Gastrocnemius medialis (tissue), 4 donors: ENCODE measurements around the gene NKTR. TPM values are rescaled to one million over a fixed set of nuclear protein-coding genes. Genes with fewer than 3 reads are reported as not detected.

Experiments
- ATAC-seq, 2 donors: fragments of 150-250 bp; one replicate each; pipeline ENCODE4 v1.9.1; 2016
- DNase-seq, 2 donors: peaks; one replicate each; pipeline ENCODE4 v3.0.0-alpha.2; 2019
- H3K27ac ChIP-seq, 4 donors: fragments of 200-600 bp; sonication (generic); 1 replicate in 1 of 4; 2 replicates in 3 of 4; pipeline ENCODE4 v1.5.1; 2016 to 2018; ENCODE audit warnings: mild to moderate bottlenecking in 2 of 4, moderate library complexity in 1 of 4
- H3K27me3 ChIP-seq, 3 donors: fragments of 200-600 bp; sonication (generic) in 2 of 3; 1 replicate in 1 of 3; 2 replicates in 2 of 3; pipeline versions ENCODE4 v1.5.1 to v1.6.0; 2016 to 2019; ENCODE audit warnings: mild to moderate bottlenecking in 1 of 3, moderate library complexity in 1 of 3
- H3K36me3 ChIP-seq, 2 donors: fragments of 200-600 bp; sonication (generic) in 1 of 2; one replicate each; pipeline ENCODE4 v1.5.1; 2017 to 2018
- H3K4me1 ChIP-seq, 2 donors: fragments of 200-600 bp; sonication (generic) in 1 of 2; one replicate each; pipeline ENCODE4 v1.5.1; 2016 to 2017; ENCODE audit warnings: mild to moderate bottlenecking in 2 of 2
- H3K4me3 ChIP-seq, 4 donors: fragments of 200-600 bp; sonication (generic) in 3 of 4; 1 replicate in 1 of 4; 2 replicates in 3 of 4; pipeline ENCODE4 v1.5.1; 2016 to 2019; ENCODE audit warnings: mild to moderate bottlenecking in 2 of 4
- H3K9me3 ChIP-seq, 3 donors: fragments of 200-600 bp; sonication (generic) in 2 of 3; 1 replicate in 1 of 3; 2 replicates in 2 of 3; pipeline ENCODE4 v1.5.1; 2016 to 2019
- POLR2A ChIP-seq, 2 donors: fragments of 450-650 bp; IDR thresholded peaks; one replicate each; pipeline ENCODE4 v1.6.1; 2017; ENCODE audit warnings: antibody characterized with exemption in 2 of 2, mild to moderate bottlenecking in 2 of 2, moderate library complexity in 2 of 2
- in situ Hi-C, 4 donors: fragments of 200-750 bp; cut with MboI; loops; one replicate each; pipeline versions ENCODE4 v1.15.0 to v1.8.0; 2017; ENCODE audit warnings: low sequenced_read_pairs in 4 of 4
- intact Hi-C: fragments of 100-400 bp; cut with DNase I; formaldehyde crosslinking; loops from one replicate; pipeline ENCODE4 v1.15.1; 2023; ENCODE audit warnings: low total_unique reads
- total RNA-seq, 4 donors: library from RNA; depleted of rRNA; stranded (reverse); fragments of >200 nt; gene quantifications; one replicate each; pipeline versions ENCODE4 v1.1.0 to v1.2.3, GENCODE V29; 2016
- TF ChIP-seq, protein P1 (sequence below), 5 experiments: fragments of 450-650 bp in 3 of 5; fragments of 200-600 bp in 2 of 5; sonication (generic) in 2 of 5; IDR thresholded peaks in 4 of 5; conservative IDR thresholded peaks in 1 of 5; 1 replicate in 4 of 5; 2 replicates in 1 of 5; pipeline ENCODE4 v1.5.1; 2016 to 2019; ENCODE audit warnings: antibody characterized with exemption in 5 of 5, mild to moderate bottlenecking in 3 of 5, moderate library complexity in 3 of 5

NKTR gene
- total RNA-seq, 4 donors from 2014 or later = 10.0 to 56.6 (median 13.6) TPM

GRCh38 chr3:42692667-42693529 lies 92.4 kb downstream of the NKTR start:
- ATAC-seq (no peak), DNase-seq (no peak)
- in situ Hi-C loops (no loop called here), intact Hi-C loops (no loop called here)
- peaks cover 16 to 21% of the 10 kb centered on the region in 2 donors for H3K4me1 ChIP-seq
- TF ChIP-seq, protein P1, sequence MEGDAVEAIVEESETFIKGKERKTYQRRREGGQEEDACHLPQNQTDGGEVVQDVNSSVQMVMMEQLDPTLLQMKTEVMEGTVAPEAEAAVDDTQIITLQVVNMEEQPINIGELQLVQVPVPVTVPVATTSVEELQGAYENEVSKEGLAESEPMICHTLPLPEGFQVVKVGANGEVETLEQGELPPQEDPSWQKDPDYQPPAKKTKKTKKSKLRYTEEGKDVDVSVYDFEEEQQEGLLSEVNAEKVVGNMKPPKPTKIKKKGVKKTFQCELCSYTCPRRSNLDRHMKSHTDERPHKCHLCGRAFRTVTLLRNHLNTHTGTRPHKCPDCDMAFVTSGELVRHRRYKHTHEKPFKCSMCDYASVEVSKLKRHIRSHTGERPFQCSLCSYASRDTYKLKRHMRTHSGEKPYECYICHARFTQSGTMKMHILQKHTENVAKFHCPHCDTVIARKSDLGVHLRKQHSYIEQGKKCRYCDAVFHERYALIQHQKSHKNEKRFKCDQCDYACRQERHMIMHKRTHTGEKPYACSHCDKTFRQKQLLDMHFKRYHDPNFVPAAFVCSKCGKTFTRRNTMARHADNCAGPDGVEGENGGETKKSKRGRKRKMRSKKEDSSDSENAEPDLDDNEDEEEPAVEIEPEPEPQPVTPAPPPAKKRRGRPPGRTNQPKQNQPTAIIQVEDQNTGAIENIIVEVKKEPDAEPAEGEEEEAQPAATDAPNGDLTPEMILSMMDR (IDR thresholded peaks at IDR 0.05 in 4 of 5, conservative IDR thresholded peaks at IDR 0.05 in 1 of 5) = no peak
- TF ChIP-seq POLR2A (IDR thresholded peaks at IDR 0.05) = no peak
- no peaks in the 10 kb centered on the region for H3K27me3 ChIP-seq
- H3K9me3 ChIP-seq = no peaks in the 10 kb centered on the region
- H3K36me3 ChIP-seq = peaks cover 0 to 37% of the 10 kb centered on the region in 2 donors
- H3K4me3 ChIP-seq = no peak overlapping the region
- H3K27ac ChIP-seq = peak overlapping the region; percentile 94 to 100 (median 99)

DNA sequence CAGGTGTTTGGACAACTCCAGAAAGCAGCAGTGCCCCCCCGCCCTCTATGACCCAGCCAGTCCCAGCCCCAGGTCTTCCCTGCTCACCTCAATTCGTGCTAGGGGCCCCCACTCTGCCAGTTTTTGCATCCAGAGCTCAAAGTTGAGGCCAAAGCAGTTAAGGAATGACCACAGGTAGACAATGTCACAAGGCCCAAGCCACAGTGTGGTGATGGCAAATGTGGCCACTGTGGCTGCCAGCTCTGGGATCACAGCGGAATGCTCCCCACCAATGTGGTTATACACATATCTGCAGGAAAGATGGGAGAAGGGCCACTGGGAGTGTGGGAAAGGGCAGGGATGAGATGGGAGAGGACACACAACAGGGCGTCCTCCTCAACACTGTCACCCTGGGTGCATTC lies 93.0 kb downstream of the NKTR start:
- no peak overlapping the region for H3K4me3 ChIP-seq
- ATAC-seq (no peak), DNase-seq (no peak)
- no peaks in the 10 kb centered on the region for H3K9me3 ChIP-seq
- TF ChIP-seq POLR2A (IDR thresholded peaks at IDR 0.05) = no peak
- TF ChIP-seq, protein P1 (IDR thresholded peaks at IDR 0.05 in 4 of 5, conservative IDR thresholded peaks at IDR 0.05 in 1 of 5) = no peak
- in situ Hi-C loops = no loop called here
- no peaks in the 10 kb centered on the region for H3K27me3 ChIP-seq
- H3K27ac ChIP-seq = peak overlapping the region; percentile 94 to 100 (median 99)
- H3K36me3 ChIP-seq = peaks cover 0 to 34% of the 10 kb centered on the region in 2 donors
- intact Hi-C loops = no loop called here
- H3K4me1 ChIP-seq = peaks cover 20 to 23% of the 10 kb centered on the region in 2 donors

DNA sequence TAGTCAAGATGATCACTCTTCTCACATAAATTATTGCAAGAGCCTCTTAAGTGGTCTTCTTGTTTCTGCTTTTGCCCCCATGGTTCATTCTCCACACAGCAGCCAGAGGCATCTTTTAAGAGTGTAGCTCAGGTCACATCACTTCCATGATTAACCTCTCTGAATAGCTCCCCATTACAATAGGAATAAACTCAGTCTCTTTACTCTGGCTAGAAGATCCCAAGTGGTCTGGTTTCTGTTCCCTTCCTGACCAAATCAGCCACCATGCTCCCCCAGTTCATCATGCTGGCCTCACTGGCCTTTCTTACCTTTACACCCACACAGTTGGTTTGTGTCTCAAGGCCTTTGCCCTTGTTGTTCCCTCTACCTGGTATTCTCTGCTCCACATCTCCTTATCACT lies 93.9 kb downstream of the NKTR start:
- Histone ChIP-seq H3K9me3 (no peaks in the 10 kb centered on the region), H3K4me3 (no peak overlapping the region), H3K4me1 (peaks cover 20 to 24% of the 10 kb centered on the region in 2 donors), H3K27me3 (no peaks in the 10 kb centered on the region), H3K36me3 (peaks cover 0 to 29% of the 10 kb centered on the region in 2 donors), H3K27ac (peak overlapping the region; percentile 94 to 100 (median 99))
- in situ Hi-C loops (no loop called here), intact Hi-C loops (no loop called here)
- ATAC-seq (no peak), DNase-seq (no peak)
- TF ChIP-seq POLR2A (IDR thresholded peaks at IDR 0.05) = no peak
- TF ChIP-seq, protein P1 (IDR thresholded peaks at IDR 0.05 in 4 of 5, conservative IDR thresholded peaks at IDR 0.05 in 1 of 5) = no peak

GRCh38 chr3:42696356-42697288 lies 96.1 kb downstream of the NKTR start:
- Histone ChIP-seq H3K4me3 (no peak overlapping the region), H3K27ac (peak overlapping the region; percentile 94 to 100 (median 99)), H3K9me3 (no peaks in the 10 kb centered on the region), H3K27me3 (no peaks in the 10 kb centered on the region), H3K4me1 (peaks cover 21 to 24% of the 10 kb centered on the region in 2 donors), H3K36me3 (peaks cover 0 to 8% of the 10 kb centered on the region in 2 donors)
- no peak for ATAC-seq
- in situ Hi-C loops = no loop called here
- intact Hi-C loops = no loop called here
- DNase-seq = no peak
- TF ChIP-seq POLR2A (IDR thresholded peaks at IDR 0.05) = no peak
- TF ChIP-seq, protein P1 (IDR thresholded peaks at IDR 0.05 in 4 of 5, conservative IDR thresholded peaks at IDR 0.05 in 1 of 5) = no peak
